Dendritic cell treated with granulocyte-macrophage colony-stimulating factor and Interleukin-4, amounts not matched to agents 40 ng/mL and 50 ng/mL, for 4 days (primary cell): ENCODE data around the gene BMS1.
"Not testable (repeated sequence)": the region's sequence is repeated elsewhere in the genome, so short reads cannot be mapped to it uniquely, and the experiment has no call there.

ENCODE experiments used
- H3K27ac Mint-ChIP-seq: one replicate; pipeline ENCODE4 v1.8.0; 2022; ENCODE audit warnings: mild to moderate bottlenecking, mixed read lengths
- H3K27me3 Mint-ChIP-seq: one replicate; pipeline ENCODE4 v1.8.0; 2022; ENCODE audit warnings: mild to moderate bottlenecking, mixed read lengths
- H3K36me3 Mint-ChIP-seq: one replicate; pipeline ENCODE4 v1.8.0; 2022; ENCODE audit warnings: low read depth, mixed read lengths
- H3K4me1 Mint-ChIP-seq: one replicate; pipeline ENCODE4 v1.8.0; 2022; ENCODE audit warnings: low read depth, mixed read lengths
- H3K4me3 Mint-ChIP-seq: one replicate; pipeline ENCODE4 v1.8.0; 2022; ENCODE audit warnings: mild to moderate bottlenecking, moderate library complexity, mixed read lengths
- H3K9me3 Mint-ChIP-seq: one replicate; pipeline ENCODE4 v1.8.0; 2022; ENCODE audit warnings: mixed read lengths
- intact Hi-C: fragments of 100-400 bp; cut with micrococcal nuclease; formaldehyde crosslinking; loops from one replicate; pipeline ENCODE4 v1.15.0; 2022

Gene BMS1

DNA sequence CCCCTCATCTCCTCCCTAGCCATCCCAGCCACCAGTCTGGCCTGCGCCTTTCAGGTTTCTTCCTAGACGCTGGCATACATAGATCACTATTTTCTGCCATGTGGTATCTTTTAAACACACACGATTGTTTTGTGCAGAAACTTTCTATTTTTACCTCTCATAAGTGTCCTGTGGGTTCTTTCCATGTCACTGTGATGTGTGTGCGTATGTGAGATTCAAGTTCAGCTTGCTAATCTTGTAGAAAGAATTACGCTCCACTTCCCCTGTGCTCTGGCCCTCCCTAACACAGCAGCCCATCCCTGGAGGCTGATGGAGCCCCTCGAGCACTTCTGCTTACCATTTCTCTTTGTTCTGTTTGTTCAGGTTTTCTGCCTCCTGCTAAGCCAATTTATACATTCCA, 80.2 kb downstream of the BMS1 start:
- Mint-ChIP-seq H3K27me3 (peaks cover 27% of the 10 kb centered on the region), H3K4me1 (peaks cover 22% of the 10 kb centered on the region)
- intact Hi-C loops, H3K4me3 Mint-ChIP-seq, H3K36me3 Mint-ChIP-seq, H3K27ac Mint-ChIP-seq, H3K9me3 Mint-ChIP-seq: not testable (repeated sequence)

DNA sequence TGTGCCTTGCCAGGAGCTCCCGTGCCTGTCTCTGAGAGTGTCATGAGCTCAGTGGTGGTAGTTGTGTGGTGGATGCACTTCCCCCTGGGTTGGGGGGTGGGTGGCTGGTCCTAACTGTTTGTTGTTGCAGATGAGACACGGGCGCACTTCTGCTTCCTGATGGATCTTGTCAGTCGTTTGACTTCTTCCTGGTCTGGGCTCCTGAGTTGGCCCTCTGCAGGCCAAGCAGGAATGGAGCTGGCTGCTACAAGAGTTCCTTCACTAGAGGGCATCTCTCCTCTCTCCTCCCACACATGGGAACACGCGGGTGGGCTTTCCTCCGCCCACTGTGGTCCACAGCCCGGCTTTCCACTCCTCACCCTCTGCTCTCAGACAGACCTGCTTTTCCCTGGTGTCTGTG, 82.0 kb downstream of the BMS1 start:
- H3K4me3 Mint-ChIP-seq: no peak overlapping the region
- no peaks in the 10 kb centered on the region for H3K36me3 Mint-ChIP-seq
- H3K27ac Mint-ChIP-seq: peak overlapping the region; percentile 31
- H3K9me3 Mint-ChIP-seq: no peaks in the 10 kb centered on the region
- peaks cover 22% of the 10 kb centered on the region for H3K4me1 Mint-ChIP-seq
- intact Hi-C loops: no loop called here
- peaks cover 27% of the 10 kb centered on the region for H3K27me3 Mint-ChIP-seq

DNA sequence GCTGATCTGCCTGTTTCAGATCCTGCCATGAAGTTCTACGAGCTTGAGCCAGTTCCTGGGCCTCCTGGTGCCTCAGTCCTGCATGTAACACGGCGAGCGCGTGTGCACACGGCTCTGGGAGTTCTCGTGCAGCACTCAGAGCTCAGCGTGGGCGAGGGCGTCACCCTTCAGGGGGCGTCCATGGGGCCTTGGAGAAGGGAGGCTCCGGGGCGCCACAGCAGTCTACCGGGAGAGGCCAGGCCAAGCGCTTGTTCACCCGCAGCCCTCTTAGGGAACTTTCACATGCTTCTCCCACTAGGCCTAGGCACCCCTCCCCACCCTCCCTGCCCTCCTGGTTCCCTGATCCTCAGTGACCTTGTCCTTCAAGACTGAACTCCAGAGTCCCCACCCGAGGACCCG, 83.1 kb downstream of the BMS1 start:
- H3K4me3 Mint-ChIP-seq: no peak overlapping the region
- peaks cover 27% of the 10 kb centered on the region for H3K27me3 Mint-ChIP-seq
- no peaks in the 10 kb centered on the region for H3K36me3 Mint-ChIP-seq
- H3K4me1 Mint-ChIP-seq: peaks cover 22% of the 10 kb centered on the region
- no peak overlapping the region for H3K27ac Mint-ChIP-seq
- no peaks in the 10 kb centered on the region for H3K9me3 Mint-ChIP-seq
- intact Hi-C loops: loop anchor here (1.0 to 5.0 kb wide), 6 partner anchors 177 to 597 kb away; no protein-coding TSS in a partner anchor

DNA sequence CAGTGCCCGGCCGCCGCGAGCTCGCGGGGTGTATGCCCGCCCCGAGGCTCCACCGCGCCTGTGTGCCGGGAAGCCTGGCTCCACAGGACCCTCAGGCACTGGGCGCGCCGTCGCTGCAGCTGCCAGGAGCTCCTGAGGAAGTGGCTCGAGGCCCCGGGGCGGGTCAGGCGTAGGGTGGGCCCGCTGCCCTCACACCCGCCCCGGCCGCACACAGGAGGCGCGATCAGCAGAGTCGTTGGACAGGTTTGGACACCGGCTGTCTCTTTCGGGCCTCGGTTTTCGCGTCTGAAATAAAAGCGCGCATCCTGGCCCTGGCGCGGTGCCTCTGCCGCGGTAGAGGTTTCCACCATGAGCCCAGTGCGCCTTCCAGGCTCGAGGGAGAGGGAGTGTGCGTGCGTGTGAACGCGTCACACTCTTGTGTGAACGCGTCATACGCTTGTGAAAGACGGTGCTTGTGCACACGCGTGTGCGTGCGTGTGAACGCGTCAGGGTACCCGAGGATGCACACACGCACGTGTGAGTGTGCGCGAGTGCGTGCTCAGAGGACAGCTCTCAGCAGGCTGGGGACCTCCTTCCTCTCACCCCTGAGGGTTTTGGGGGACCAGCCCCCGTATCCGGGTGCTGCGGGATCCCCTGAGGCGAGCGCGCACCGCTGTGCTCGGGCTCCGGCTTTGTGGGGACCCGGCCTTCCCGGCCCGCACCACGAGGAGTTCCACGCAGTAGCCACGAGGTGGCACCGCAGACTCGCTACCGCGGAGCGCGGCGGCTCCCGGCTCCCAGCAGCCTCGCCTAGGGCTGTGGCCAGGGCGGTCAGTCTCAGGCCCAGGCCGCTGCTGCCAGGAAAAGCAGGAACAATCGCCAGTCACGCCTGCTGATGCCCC, 83.8 kb downstream of the BMS1 start:
- H3K36me3 Mint-ChIP-seq: no peaks in the 10 kb centered on the region
- H3K4me3 Mint-ChIP-seq: peak overlapping the region; percentile 56
- peaks cover 27% of the 10 kb centered on the region for H3K27me3 Mint-ChIP-seq
- no peak overlapping the region for H3K27ac Mint-ChIP-seq
- intact Hi-C loops: loop anchor here (1.0 to 5.0 kb wide), 6 partner anchors 176 to 596 kb away; no protein-coding TSS in a partner anchor
- peaks cover 26% of the 10 kb centered on the region for H3K4me1 Mint-ChIP-seq
- no peaks in the 10 kb centered on the region for H3K9me3 Mint-ChIP-seq

DNA sequence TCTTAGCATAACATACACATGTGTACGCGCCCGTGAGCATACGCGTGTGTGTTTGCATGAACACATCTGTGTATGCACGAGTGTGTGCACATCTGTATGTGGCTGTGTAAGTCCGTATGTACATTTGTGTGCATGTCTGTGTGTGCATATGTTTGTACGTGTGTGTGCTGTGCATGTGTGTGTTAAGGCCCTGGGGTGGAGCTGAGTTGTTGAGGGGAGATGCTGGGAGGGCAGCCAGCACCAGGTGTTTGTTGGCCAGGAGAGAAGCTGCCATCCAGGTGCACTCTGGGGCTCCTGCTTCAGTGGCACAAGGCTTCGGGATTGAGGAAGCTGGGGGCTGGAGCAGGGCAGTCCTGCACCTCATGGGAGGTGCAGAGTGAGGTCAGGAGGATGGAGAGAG, 85.0 kb downstream of the BMS1 start:
- H3K36me3 Mint-ChIP-seq: no peaks in the 10 kb centered on the region
- no peaks in the 10 kb centered on the region for H3K9me3 Mint-ChIP-seq
- H3K4me1 Mint-ChIP-seq: peaks cover 27% of the 10 kb centered on the region
- H3K4me3 Mint-ChIP-seq: no peak overlapping the region
- peaks cover 27% of the 10 kb centered on the region for H3K27me3 Mint-ChIP-seq
- H3K27ac Mint-ChIP-seq: no peak overlapping the region
- intact Hi-C loops: loop anchor here (2.0 to 5.0 kb wide), 4 partner anchors 175 to 595 kb away; no protein-coding TSS in a partner anchor

DNA sequence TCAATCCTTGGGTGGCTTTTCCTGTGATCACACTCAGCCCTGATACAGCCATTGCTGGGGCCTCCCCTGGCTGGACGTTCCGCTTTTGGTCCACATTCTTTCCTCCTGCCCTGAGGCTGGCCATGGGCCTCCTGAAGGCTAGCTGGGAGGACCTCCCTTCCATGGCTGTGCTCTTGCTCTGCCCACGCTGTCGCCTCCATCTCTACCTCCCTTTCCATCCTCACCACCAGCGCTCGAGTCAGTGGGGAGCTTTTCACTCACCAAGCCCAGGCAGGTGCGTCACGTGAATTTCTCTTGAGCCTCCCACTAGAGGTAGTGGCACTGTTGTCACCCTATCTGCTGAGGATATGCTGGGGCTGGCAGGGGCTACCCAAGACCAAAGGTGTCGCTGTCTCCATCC, 85.9 kb downstream of the BMS1 start:
- Mint-ChIP-seq H3K27ac (no peak overlapping the region), H3K4me1 (peaks cover 27% of the 10 kb centered on the region), H3K9me3 (no peaks in the 10 kb centered on the region), H3K4me3 (no peak overlapping the region), H3K36me3 (no peaks in the 10 kb centered on the region), H3K27me3 (peaks cover 25% of the 10 kb centered on the region)
- intact Hi-C loops: loop anchor here (5.0 kb wide), 3 partner anchors 334 to 594 kb away; no protein-coding TSS in a partner anchor

DNA sequence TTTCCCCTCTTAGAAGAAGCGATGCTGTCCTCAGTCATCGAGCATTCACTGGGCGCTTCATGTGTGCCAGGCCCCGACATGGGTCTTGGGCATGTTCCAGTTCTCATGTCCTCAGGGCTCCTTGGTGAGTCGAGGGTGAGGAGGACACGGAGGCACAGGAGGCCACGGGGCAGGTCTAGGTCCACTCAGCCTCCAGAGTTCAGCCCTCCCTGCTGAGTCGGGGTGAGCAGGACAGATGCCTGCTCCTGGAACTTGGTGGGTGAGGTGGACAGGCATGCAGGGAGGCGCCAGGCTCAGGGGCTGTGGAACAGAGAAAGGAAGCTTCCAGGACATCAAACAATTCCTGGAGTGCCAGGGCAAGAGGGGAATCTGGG, 87.4 kb downstream of the BMS1 start:
- H3K27ac Mint-ChIP-seq: no peak overlapping the region
- no peak overlapping the region for H3K4me3 Mint-ChIP-seq
- intact Hi-C loops: loop anchor here (5.0 kb wide), 3 partner anchors 332 to 592 kb away; no protein-coding TSS in a partner anchor
- peaks cover 16% of the 10 kb centered on the region for H3K27me3 Mint-ChIP-seq
- H3K9me3 Mint-ChIP-seq: no peaks in the 10 kb centered on the region
- peaks cover 18% of the 10 kb centered on the region for H3K4me1 Mint-ChIP-seq
- H3K36me3 Mint-ChIP-seq: no peaks in the 10 kb centered on the region

DNA sequence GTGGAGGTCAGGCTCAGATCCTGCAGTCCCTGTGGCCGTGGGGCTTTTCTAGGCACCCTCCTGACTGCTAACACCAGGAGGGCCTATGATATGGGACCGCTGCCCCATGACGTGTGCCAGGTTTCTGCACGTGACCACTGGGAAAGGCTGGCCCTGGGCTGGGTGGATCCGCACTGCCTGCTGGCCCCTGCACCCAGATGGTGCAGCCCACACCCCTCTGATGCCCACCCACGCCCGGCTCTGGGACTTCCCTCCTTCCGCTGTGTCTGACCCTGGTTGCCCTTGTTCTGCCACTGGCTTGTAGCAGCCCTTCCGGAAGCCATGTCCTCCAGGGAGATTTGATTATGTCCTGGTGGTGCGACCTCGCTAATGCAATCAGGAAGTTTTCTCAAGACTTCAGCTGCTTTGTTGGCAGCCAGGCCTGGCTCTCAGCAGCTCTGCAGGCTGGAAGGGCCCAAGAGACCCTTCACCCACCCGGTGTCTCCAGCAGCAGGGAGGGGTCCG, 88.6 kb downstream of the BMS1 start:
- H3K27ac Mint-ChIP-seq, H3K4me3 Mint-ChIP-seq, H3K9me3 Mint-ChIP-seq, intact Hi-C loops, H3K36me3 Mint-ChIP-seq, H3K27me3 Mint-ChIP-seq: not testable (repeated sequence)
- peaks cover 14% of the 10 kb centered on the region for H3K4me1 Mint-ChIP-seq

DNA sequence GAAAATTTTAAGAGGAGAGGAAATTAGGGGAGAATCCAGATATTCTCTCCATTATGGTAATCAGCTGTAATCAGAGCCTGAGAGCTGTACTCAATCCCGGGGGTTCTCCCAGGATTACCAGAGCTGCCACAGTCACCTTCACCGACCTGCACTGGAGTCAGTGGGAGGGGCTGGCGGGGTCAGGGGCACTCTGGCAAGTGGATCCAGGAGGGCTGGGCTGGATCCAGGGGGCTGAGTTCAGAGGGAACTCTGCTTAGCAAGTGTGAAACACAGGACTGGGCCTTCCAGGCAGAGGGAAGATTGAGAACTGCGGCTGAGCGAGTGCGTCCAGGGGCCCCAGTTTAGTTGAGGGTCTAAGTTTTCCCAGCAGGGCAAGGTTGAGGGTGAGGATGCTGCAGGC, 89.2 kb downstream of the BMS1 start:
- Mint-ChIP-seq H3K4me3 (no peak overlapping the region), H3K27me3 (no peaks in the 10 kb centered on the region)
- intact Hi-C loops: no loop called here

DNA sequence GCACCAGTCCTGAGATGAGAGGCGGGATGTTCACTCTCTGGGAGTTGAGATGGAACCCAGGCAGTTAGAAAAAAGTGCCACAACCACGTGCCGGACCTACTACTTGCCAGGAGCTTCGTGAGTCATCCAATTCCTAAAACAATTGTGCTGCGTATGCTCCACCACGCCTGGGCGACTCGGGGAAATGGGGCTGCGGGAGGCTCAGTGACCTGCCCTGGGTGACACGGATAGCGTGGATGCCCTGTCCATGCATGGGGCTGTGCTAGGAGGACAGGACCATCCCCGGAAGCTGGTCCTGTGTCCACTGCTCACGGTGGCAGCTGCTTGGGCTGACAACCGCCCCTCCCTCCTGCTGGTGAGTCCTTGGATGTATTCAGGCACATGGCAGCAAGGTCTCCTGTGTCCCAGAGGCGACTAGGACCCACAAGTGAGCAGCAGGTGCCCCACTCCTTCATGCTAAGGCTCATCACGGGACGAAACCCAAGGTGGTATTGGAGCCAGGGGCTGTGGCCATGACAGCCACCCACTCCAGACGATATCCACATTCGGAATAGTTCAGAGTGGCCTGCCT, 90.4 kb downstream of the BMS1 start:
- Mint-ChIP-seq H3K4me3 (no peak overlapping the region), H3K9me3 (no peaks in the 10 kb centered on the region), H3K4me1 (peaks cover 5% of the 10 kb centered on the region), H3K27me3 (no peaks in the 10 kb centered on the region), H3K36me3 (no peaks in the 10 kb centered on the region), H3K27ac (no peak overlapping the region)
- intact Hi-C loops: no loop called here

More for the DNA sequence above, 89.2 kb downstream of the BMS1 start:
- H3K27ac Mint-ChIP-seq: no peak overlapping the region
- H3K4me1 Mint-ChIP-seq: peaks cover 9% of the 10 kb centered on the region
- H3K9me3 Mint-ChIP-seq: no peaks in the 10 kb centered on the region
- no peaks in the 10 kb centered on the region for H3K36me3 Mint-ChIP-seq

DNA sequence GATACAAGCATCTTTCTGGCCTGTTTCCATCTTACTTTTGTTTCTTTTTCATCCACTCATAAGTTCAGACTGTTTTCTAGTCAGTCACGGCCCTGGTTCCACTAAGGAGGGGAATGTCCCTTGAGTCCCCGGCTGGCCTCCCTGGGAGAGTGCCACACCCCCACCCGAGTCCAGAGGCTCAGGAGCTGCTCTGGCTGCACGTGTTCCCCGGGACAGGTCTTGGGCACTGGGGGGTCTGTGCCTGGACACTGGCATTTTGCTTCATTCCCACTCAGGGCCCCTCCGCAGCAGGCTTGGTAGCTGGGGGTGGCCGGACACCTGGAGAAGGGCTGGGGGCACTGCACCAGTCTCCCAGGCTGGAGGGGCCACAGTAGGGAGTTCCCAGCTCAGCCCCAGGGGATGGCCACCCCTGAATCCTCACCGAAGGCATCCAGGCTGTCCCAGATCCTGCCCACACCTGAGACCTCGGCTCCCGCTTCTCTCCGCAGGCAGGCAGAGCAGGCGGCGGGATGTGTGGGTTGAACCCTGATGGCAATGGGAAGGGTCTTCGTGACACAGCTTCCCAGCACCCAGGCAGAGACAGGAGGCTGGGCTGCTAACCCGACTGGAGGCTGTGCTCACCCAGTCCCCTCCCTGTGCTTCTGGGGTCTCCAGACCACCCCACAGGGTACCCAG, 92.3 kb downstream of the BMS1 start:
- no peaks in the 10 kb centered on the region for H3K36me3 Mint-ChIP-seq
- intact Hi-C loops: no loop called here
- peaks cover 5% of the 10 kb centered on the region for H3K4me1 Mint-ChIP-seq
- no peaks in the 10 kb centered on the region for H3K9me3 Mint-ChIP-seq
- H3K4me3 Mint-ChIP-seq: no peak overlapping the region
- no peak overlapping the region for H3K27ac Mint-ChIP-seq
- no peaks in the 10 kb centered on the region for H3K27me3 Mint-ChIP-seq

DNA sequence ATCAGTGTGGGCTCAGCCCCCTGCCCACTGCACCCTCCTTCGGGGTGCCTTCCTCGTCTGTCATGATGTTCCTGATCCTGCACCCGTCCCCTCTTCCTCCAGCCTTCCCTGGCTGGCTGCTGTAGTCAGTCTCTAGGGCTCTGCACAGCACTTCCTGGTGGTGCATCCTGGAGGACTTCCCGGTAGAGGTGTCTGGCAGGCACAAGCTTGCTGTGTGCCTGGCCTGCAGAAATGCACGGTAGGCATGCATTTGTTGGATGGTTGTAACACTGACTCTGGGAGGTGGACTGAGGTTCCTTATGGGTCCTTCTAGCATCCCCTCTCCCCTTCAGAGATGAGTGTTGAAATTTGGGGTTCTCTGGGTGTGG, 92.8 kb downstream of the BMS1 start:
- H3K4me1 Mint-ChIP-seq: peaks cover 5% of the 10 kb centered on the region
- intact Hi-C loops: no loop called here
- no peaks in the 10 kb centered on the region for H3K9me3 Mint-ChIP-seq
- H3K27me3 Mint-ChIP-seq: peaks cover 2% of the 10 kb centered on the region
- H3K27ac Mint-ChIP-seq: no peak overlapping the region
- no peak overlapping the region for H3K4me3 Mint-ChIP-seq
- H3K36me3 Mint-ChIP-seq: no peaks in the 10 kb centered on the region

DNA sequence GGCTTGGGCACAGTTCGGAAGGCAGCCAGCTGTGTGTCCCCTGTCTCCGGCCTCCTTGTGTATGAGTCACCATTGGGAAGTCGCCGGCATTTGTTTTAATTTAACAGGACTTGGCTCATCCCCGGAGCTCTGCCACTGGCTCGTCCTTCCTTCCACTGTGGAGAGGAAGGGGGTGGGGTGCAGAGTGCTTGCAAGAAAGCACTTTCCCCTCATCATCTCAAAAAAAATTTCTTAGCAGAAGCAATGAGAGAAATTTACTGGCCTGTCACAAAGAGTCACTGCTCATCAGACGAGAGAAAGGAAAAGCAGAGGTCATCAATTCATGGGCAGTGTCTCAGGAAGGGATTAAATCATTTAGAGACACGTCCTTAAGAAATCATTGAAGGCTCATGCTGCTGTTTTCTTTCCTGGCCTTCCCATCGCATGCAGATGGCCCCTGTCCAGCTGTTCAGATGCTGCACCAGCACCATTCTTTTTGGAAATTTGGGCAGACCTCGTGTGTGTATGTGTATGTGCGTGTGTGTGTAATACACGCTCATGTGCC, 93.3 kb downstream of the BMS1 start:
- Mint-ChIP-seq H3K27ac (no peak overlapping the region), H3K4me1 (peaks cover 5% of the 10 kb centered on the region), H3K9me3 (no peaks in the 10 kb centered on the region), H3K27me3 (peaks cover 2% of the 10 kb centered on the region), H3K36me3 (no peaks in the 10 kb centered on the region), H3K4me3 (no peak overlapping the region)
- intact Hi-C loops: no loop called here

DNA sequence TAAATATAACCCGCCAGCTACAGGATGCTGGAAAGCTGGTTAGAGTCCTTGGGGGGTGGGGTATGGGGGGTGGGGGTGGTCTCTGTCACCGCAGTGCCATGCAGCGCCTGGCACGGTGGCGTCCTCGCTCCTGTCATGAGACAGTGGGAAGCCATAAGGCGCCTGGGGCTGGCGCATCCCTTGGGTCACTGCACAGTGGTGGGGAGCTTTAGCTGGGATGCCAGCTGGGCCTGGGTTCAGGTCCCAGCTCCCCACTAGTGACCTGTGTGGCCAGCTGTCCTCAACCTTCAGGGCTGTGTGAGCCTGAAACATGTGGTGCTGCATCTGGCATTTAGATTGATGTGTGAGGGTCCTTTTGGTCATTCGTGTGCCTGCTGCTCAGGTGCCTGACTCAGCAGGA, 93.9 kb downstream of the BMS1 start:
- Mint-ChIP-seq H3K4me3 (no peak overlapping the region), H3K27me3 (peaks cover 2% of the 10 kb centered on the region), H3K4me1 (peaks cover under 1% of the 10 kb centered on the region), H3K27ac (no peak overlapping the region), H3K36me3 (no peaks in the 10 kb centered on the region), H3K9me3 (no peaks in the 10 kb centered on the region)
- intact Hi-C loops: no loop called here
